SJSA1 (cell line): ENCODE measurements around the gene CSTF3. TPM values are rescaled to one million over a fixed set of nuclear protein-coding genes. Genes with fewer than 3 reads are reported as not detected.
"Not testable (repeated sequence)": the region's sequence is repeated elsewhere in the genome, so short reads cannot be mapped to it uniquely, and the experiment has no call there.

ENCODE experiments used
- DNase-seq, 2 experiments: peaks; one replicate each; pipeline ENCODE4 v3.0.0-alpha.2; 2015 to 2020; ENCODE audit warnings: low spot score in 2 of 2, low read depth in 1 of 2
- H3K27ac ChIP-seq: fragments of 250-450 bp; sonication (Bioruptor Pico); 2 replicates; pipeline ENCODE4 v1.5.1; 2020; ENCODE audit warnings: mild to moderate bottlenecking, moderate library complexity
- H3K27me3 ChIP-seq: fragments of 250-450 bp; sonication (Bioruptor Pico); replicated peaks from 2 replicates; pipeline ENCODE4 v1.5.1; 2020; ENCODE audit warnings: mild to moderate bottlenecking, moderate library complexity
- H3K36me3 ChIP-seq: fragments of 250-450 bp; sonication (Bioruptor Pico); 2 replicates; pipeline ENCODE4 v1.5.1; 2020; ENCODE audit warnings: mild to moderate bottlenecking
- H3K4me1 ChIP-seq: fragments of 250-450 bp; sonication (Bioruptor Pico); replicated peaks from 2 replicates; pipeline ENCODE4 v1.6.1; 2021; ENCODE audit warnings: mild to moderate bottlenecking
- H3K4me3 ChIP-seq: fragments of 250-450 bp; sonication (Bioruptor Pico); 2 replicates; pipeline ENCODE4 v1.5.1; 2020; ENCODE audit warnings: mild to moderate bottlenecking
- H3K9me3 ChIP-seq: fragments of 250-450 bp; sonication (Bioruptor Pico); replicated peaks from 2 replicates; pipeline ENCODE4 v1.5.1; 2020; ENCODE audit warnings: mild to moderate bottlenecking
- total RNA-seq: library from RNA; depleted of rRNA; stranded (reverse); fragments of >200 nt; shearing (Covaris generic); gene quantifications from 2 replicates; pipeline ENCODE4 v1.2.3, GENCODE V29; 2014

The CSTF3 gene
- total RNA-seq, 1 experiment from 2014 or later: 26.5 TPM

GRCh38 chr11:33147559-33147958, 13.7 kb downstream of the CSTF3 start:
- DNase-seq: no peak

GRCh38 chr11:33135768-33136443, 25.4 kb downstream of the CSTF3 start:
- peaks cover 18% of the 10 kb centered on the region for H3K4me1 ChIP-seq
- no peak for DNase-seq
- H3K27ac ChIP-seq: no peak overlapping the region

More at GRCh38 chr11:33147559-33147958, 13.7 kb downstream of the CSTF3 start:
- no peaks in the 10 kb centered on the region for H3K27me3 ChIP-seq
- no peak overlapping the region for H3K27ac ChIP-seq
- no peaks in the 10 kb centered on the region for H3K9me3 ChIP-seq
- H3K4me1 ChIP-seq: no peaks in the 10 kb centered on the region
- no peak overlapping the region for H3K4me3 ChIP-seq
- peaks cover 29% of the 10 kb centered on the region for H3K36me3 ChIP-seq

GRCh38 chr11:33135216-33135615, 26.1 kb downstream of the CSTF3 start:
- no peak overlapping the region for H3K27ac ChIP-seq
- H3K4me3 ChIP-seq: no peak overlapping the region
- peaks cover 34% of the 10 kb centered on the region for H3K36me3 ChIP-seq
- peaks cover 18% of the 10 kb centered on the region for H3K4me1 ChIP-seq
- peak in 1 of 2 experiments; percentile 35 for DNase-seq
- no peaks in the 10 kb centered on the region for H3K9me3 ChIP-seq
- H3K27me3 ChIP-seq: no peaks in the 10 kb centered on the region; the same call in 1 of the 2 replicates

More at GRCh38 chr11:33135768-33136443, 25.4 kb downstream of the CSTF3 start:
- Histone ChIP-seq H3K27me3 (no peaks in the 10 kb centered on the region; the same call in 1 of the 2 replicates), H3K4me3 (no peak overlapping the region), H3K36me3 (peaks cover 39% of the 10 kb centered on the region), H3K9me3 (no peaks in the 10 kb centered on the region)

DNA sequence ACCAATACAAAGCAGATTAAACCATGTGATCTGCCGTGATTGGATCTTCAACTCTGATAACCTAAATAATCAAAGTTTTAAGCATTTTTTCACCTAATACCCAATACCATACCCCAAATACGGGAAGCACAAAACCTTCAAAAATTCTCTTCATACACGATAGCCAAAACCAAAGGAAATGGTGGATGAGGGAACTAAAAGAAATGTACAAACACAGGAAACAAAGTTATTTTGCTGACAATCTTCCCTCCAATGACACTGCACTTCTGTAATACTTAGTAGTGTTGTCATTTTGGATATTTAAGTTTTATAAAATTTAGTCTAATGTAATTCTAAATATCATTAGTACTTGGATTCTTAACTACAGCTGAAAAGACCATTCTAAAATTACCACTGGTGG, 27.0 kb downstream of the CSTF3 start:
- Histone ChIP-seq H3K9me3 (no peaks in the 10 kb centered on the region), H3K36me3 (peaks cover 29% of the 10 kb centered on the region), H3K4me1 (peaks cover 18% of the 10 kb centered on the region), H3K27ac (no peak overlapping the region), H3K4me3 (no peak overlapping the region), H3K27me3 (no peaks in the 10 kb centered on the region; the same call in 1 of the 2 replicates)
- no peak for DNase-seq

DNA sequence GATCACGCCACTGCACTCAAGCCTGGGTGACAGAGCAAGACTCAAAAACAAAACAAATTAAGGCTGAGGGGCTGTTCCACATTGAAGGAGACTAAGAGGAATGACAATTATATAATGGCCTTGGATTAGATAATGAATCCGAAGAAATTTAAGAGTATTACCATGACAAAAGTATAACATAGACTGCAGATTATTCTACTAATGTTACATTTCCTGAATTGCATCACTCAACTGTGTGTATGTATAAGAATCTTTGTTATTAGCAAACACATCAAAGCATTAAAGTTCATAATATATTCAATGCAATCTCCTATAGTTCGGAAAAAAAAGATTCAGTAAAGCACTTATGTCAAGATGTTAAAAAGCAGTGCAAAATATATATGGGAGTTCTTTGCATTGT, 27.5 kb downstream of the CSTF3 start:
- Histone ChIP-seq H3K4me3 (no peak overlapping the region), H3K27ac (no peak overlapping the region), H3K9me3 (no peaks in the 10 kb centered on the region), H3K36me3 (peaks cover 24% of the 10 kb centered on the region), H3K4me1 (peaks cover 18% of the 10 kb centered on the region), H3K27me3 (no peaks in the 10 kb centered on the region; the same call in 1 of the 2 replicates)
- no peak for DNase-seq

DNA sequence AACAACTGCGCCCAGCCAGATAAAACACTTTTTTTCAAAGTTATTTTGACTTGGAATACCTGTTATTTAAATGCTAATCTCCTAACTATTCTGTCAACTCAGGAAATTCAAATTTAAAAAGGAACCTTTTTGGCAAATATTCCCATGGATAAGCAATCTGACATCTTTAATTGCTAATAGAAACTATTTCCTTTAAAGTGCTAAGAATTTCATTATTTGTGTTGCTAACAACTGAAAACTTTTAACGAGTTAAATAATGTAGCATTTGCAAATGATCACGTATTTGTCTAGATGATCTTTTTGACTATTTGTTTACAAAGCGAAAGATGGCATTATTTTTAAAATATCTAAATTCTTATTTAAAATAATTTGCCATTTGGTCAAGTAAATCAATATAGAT, 28.8 kb downstream of the CSTF3 start:
- H3K9me3 ChIP-seq: no peaks in the 10 kb centered on the region
- no peak for DNase-seq
- no peak overlapping the region for H3K4me3 ChIP-seq
- peaks cover 17% of the 10 kb centered on the region; the same call in 1 of the 2 replicates for H3K36me3 ChIP-seq
- peaks cover 18% of the 10 kb centered on the region for H3K4me1 ChIP-seq
- no peak overlapping the region for H3K27ac ChIP-seq
- H3K27me3 ChIP-seq: no peaks in the 10 kb centered on the region

- H3K4me3 ChIP-seq: no peak overlapping the region
- no peak overlapping the region for H3K27ac ChIP-seq
- no peak for DNase-seq
- no peaks in the 10 kb centered on the region for H3K4me1 ChIP-seq
- 0 out of 2 replicates have a peak, but pooled peaks cover 4% of the 10 kb centered on the region for H3K36me3 ChIP-seq
- no peaks in the 10 kb centered on the region for H3K9me3 ChIP-seq
- H3K27me3 ChIP-seq: no peaks in the 10 kb centered on the region
Observed at GRCh38 chr11:33128739-33129138, 32.5 kb downstream of the CSTF3 start.

GRCh38 chr11:33125611-33126010, 35.7 kb downstream of the CSTF3 start:
- no peaks in the 10 kb centered on the region for H3K9me3 ChIP-seq
- no peak overlapping the region for H3K4me3 ChIP-seq
- H3K36me3 ChIP-seq: 0 out of 2 replicates have a peak, but pooled peaks cover 3% of the 10 kb centered on the region
- H3K27me3 ChIP-seq: no peaks in the 10 kb centered on the region
- no peaks in the 10 kb centered on the region for H3K4me1 ChIP-seq
- H3K27ac ChIP-seq: no peak overlapping the region
- DNase-seq: no peak

GRCh38 chr11:33125025-33125424, 36.3 kb downstream of the CSTF3 start:
- Histone ChIP-seq H3K4me1 (no peaks in the 10 kb centered on the region), H3K36me3 (0 out of 2 replicates have a peak, but pooled peaks cover 3% of the 10 kb centered on the region), H3K4me3 (no peak overlapping the region), H3K27me3 (no peaks in the 10 kb centered on the region), H3K27ac (no peak overlapping the region), H3K9me3 (no peaks in the 10 kb centered on the region)
- no peak for DNase-seq

DNA sequence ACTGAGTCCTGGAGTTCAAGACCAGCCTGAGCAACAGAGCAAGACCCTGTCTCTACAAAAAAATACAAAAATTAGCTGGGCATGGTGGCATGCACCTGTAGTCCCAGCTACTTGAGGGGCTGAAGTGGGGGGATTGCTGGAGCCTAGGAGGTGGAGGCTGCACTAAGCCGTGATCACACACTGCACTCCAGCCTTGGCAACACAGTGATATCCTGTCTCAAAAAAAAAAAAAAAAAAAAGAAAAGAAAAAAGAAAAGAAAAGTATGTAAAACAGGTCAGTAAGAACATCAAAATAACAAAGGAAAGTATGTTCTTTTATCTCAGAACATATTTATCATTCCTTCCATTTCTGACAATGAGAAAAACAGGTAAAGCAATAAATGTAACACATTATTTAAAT, 38.6 kb downstream of the CSTF3 start:
- DNase-seq, H3K4me3 ChIP-seq, H3K36me3 ChIP-seq, H3K27me3 ChIP-seq, H3K27ac ChIP-seq, H3K9me3 ChIP-seq, H3K4me1 ChIP-seq: not testable (repeated sequence)

DNA sequence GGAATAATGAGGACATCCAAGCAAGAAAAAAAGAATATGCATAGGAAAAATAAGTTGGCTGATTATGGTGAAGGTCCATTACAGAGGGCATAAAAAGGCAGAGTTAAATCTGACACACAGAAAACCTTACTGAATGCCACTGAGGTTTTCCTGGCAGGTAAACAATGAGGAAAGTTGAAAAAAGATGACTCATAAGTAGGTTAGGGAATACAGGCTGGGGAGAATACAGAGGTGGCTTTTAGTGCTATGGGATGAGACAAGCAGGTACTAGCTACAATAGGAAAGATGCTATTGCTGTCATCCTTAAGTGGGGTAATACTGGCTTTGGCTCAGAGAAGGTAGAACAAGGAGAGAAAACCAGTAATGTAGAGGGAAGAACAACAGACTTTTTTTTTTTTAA, 44.7 kb downstream of the CSTF3 start:
- Histone ChIP-seq H3K27me3 (no peaks in the 10 kb centered on the region), H3K9me3 (no peaks in the 10 kb centered on the region), H3K36me3 (no peaks in the 10 kb centered on the region), H3K27ac (no peak overlapping the region), H3K4me1 (no peaks in the 10 kb centered on the region), H3K4me3 (no peak overlapping the region)
- DNase-seq: no peak

DNA sequence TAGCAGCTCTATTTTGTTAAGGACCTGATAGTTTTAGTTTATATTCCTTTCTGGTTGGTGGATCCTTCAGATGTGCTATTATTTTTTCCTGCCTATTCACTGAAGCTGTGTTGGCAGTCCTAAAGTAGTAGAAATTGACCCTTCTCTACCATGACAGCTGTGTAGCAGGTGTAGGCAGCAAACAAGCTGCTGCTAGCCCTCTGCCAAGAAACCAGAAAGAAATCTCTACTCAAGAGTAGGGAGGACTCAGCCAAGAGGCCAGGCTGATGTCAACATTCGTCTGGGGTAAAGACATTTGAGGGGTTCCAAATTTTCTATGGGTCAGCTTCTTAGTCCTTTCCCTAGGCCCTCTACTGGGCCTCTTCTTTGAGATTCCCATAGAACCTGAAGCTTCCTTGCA, 51.2 kb downstream of the CSTF3 start:
- Histone ChIP-seq H3K27ac (no peak overlapping the region), H3K4me3 (no peak overlapping the region), H3K36me3 (peaks cover 5% of the 10 kb centered on the region; the same call in 1 of the 2 replicates), H3K9me3 (no peaks in the 10 kb centered on the region), H3K4me1 (no peaks in the 10 kb centered on the region), H3K27me3 (no peaks in the 10 kb centered on the region)
- no peak for DNase-seq

- Histone ChIP-seq H3K27ac (no peak overlapping the region), H3K27me3 (no peaks in the 10 kb centered on the region), H3K36me3 (peaks cover 5% of the 10 kb centered on the region; the same call in 1 of the 2 replicates), H3K4me1 (no peaks in the 10 kb centered on the region), H3K9me3 (no peaks in the 10 kb centered on the region), H3K4me3 (no peak overlapping the region)
- no peak for DNase-seq
Observed at GRCh38 chr11:33109294-33109895, 51.9 kb downstream of the CSTF3 start.

DNA sequence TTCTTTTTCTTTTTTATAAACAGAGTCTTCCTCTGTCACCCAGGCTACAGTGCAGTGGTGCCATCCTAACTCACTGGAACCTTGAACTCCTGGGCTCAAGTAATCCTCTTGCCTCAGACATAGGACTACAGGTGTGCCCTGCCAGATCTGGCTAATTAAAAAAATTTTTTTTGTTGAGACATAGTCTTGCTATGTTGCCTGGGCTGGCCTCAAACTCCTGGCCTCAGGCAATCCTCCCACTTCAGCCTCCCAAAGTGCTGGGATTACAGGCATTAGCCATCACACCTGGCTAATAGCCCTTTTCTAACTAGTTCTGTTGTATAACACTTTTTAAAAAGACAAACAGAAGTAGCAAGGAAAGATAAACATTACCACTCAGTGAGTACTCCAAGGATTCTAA, 57.4 kb downstream of the CSTF3 start:
- no peak for DNase-seq
- Histone ChIP-seq H3K27ac (no peak overlapping the region), H3K9me3 (no peaks in the 10 kb centered on the region), H3K36me3 (peaks cover 43% of the 10 kb centered on the region), H3K4me3 (no peak overlapping the region), H3K4me1 (peaks cover 10% of the 10 kb centered on the region), H3K27me3 (no peaks in the 10 kb centered on the region)
